Stimulated activated CD4-positive, alpha-beta T cell treated with anti-CD3 and anti-CD28 coated beads, TNF-alpha, amount 100 ng/mL, for 24 hours (primary cell): ENCODE results near the gene SLC6A8.
A peak's percentile ranks its signal among the peaks of the same experiment; 100 is the strongest.

Experiments used
- DNase-seq, 3 experiments: peaks; one replicate each; pipeline ENCODE4 v3.0.0-alpha.2; 2020; ENCODE audit warnings: low read depth in 3 of 3

SLC6A8 gene

GRCh38 chrX:153687121-153688039, at the start of gene SLC6A8:
SLC6A8 (plus strand) TSS chrX:153687926; CDS start chrX:153688575, 649 bp downstream.
- peak in 1 of 3 experiments; percentile 32 for DNase-seq

- DNase-seq = no peak
These were observed 49.7 kb upstream of the SLC6A8 start for GRCh38 chrX:153638041-153638371.

GRCh38 chrX:153638436-153639176, 49.1 kb upstream of the SLC6A8 start:
- no peak for DNase-seq

- DNase-seq = no peak
These were observed 48.3 kb upstream of the SLC6A8 start for GRCh38 chrX:153639177-153640044.

- DNase-seq = no peak
These were observed 47.6 kb upstream of the SLC6A8 start for GRCh38 chrX:153640045-153640686.

- no peak for DNase-seq
These were observed 46.8 kb upstream of the SLC6A8 start for GRCh38 chrX:153640736-153641575.

- no peak for DNase-seq
These were observed 46.1 kb upstream of the SLC6A8 start for GRCh38 chrX:153641627-153642026.

GRCh38 chrX:153642051-153642654, 45.6 kb upstream of the SLC6A8 start:
- DNase-seq = no peak

GRCh38 chrX:153642655-153643430, 44.9 kb upstream of the SLC6A8 start:
- DNase-seq = no peak

GRCh38 chrX:153643431-153644351, 44.0 kb upstream of the SLC6A8 start:
- DNase-seq = no peak

- DNase-seq = no peak
These were observed 43.2 kb upstream of the SLC6A8 start for GRCh38 chrX:153644356-153645125.

- no peak for DNase-seq
These were observed 42.6 kb upstream of the SLC6A8 start for GRCh38 chrX:153645151-153645550.

- no peak for DNase-seq
These were observed 41.7 kb upstream of the SLC6A8 start for GRCh38 chrX:153645921-153646488.

GRCh38 chrX:153646620-153647373, 40.9 kb upstream of the SLC6A8 start, which contains the start of gene DUSP9:
DUSP9 (plus strand) TSS chrX:153647203; CDS start chrX:153647954, 751 bp downstream.
- DNase-seq = no peak

- DNase-seq = no peak
These were observed 40.0 kb upstream of the SLC6A8 start for GRCh38 chrX:153647461-153648357.
